HCT116 (cell line): ENCODE results near the gene CYP4F11. TPM values are rescaled to one million over a fixed set of nuclear protein-coding genes. Genes with fewer than 3 reads are reported as not detected.

ENCODE experiments used
- ATAC-seq: fragments of 200-7000 bp; cut with Tn5 transposase; 2 replicates; pipeline ENCODE4 v1.9.1; 2020; ENCODE audit warnings: mild to moderate bottlenecking, moderate library complexity
- BruUV-seq: library from RNA; stranded (reverse); fragments of 400-500 nt; replicated peaks from 2 replicates; lab custom pipeline; 2021; lab: Mats Ljungman, UMichigan
- CTCF ChIA-PET: fragments of 300-600 bp; sonication (Branson Sonifier 250); formaldehyde crosslinking; loops from one replicate; lab custom pipeline; 2021; ENCODE audit warnings: antibody characterized with exemption; lab: Charles Lee
- POLR2A ChIA-PET: fragments of 300-600, 350-600 bp; sonication (Branson Sonifier 250); formaldehyde crosslinking; loops from one replicate; lab custom pipeline; 2021; ENCODE audit warnings: antibody characterized with exemption; lab: Charles Lee
- RAD21 ChIA-PET, 2 experiments: fragments of 300-600 bp; sonication (Branson Sonifier 250); formaldehyde crosslinking; loops; one replicate each; lab custom pipeline; 2023; ENCODE audit warnings: low total read pairs in 2 of 2; ENCODE audit not compliant: uncharacterized antibody in 2 of 2, unreplicated experiment in 2 of 2, low non-redundant PET in 1 of 2; lab: Charles Lee
- DNase-seq: peaks from one replicate; pipeline ENCODE4 v3.0.0-alpha.2; 2010; ENCODE audit warnings: low read depth, low spot score
- H2AFZ ChIP-seq: fragments of 200-600 bp; shearing (Covaris generic), sonication (generic); 2 replicates; pipeline ENCODE4 v1.6.1; 2017; ENCODE audit warnings: low read depth, mixed run types, mixed read lengths, antibody characterized with exemption, low read length; ENCODE audit not compliant: poor library complexity, severe bottlenecking
- H3K27ac ChIP-seq: 2 replicates; pipeline ENCODE4 v1.5.1; 2012; ENCODE audit warnings: low read depth, low read length
- H3K27me3 ChIP-seq: fragments of 200-600 bp; sonication (generic); 2 replicates; pipeline ENCODE4 v1.6.1; 2016; ENCODE audit warnings: mixed run types, low read length, mixed read lengths; ENCODE audit not compliant: insufficient read depth
- H3K36me3 ChIP-seq, 2 experiments: fragments of 200-500 bp in 1 of 2; fragments of 200-600 bp in 1 of 2; sonication (Bioruptor generic) in 1 of 2; sonication (generic) in 1 of 2; 2 replicates each; pipeline versions ENCODE4 v1.5.1 to v1.6.1; 2014 to 2016; ENCODE audit warnings: low read length in 2 of 2, inconsistent platforms in 1 of 2, mixed read lengths in 1 of 2, mixed run types in 1 of 2; ENCODE audit not compliant: insufficient read depth in 2 of 2, control insufficient read depth in 1 of 2
- H3K4me1 ChIP-seq, 2 experiments: fragments of 200-600 bp in 1 of 2; sonication (generic) in 1 of 2; 2 replicates each; pipeline versions ENCODE4 v1.5.1 to v1.6.1; 2012 to 2017; ENCODE audit warnings: low read length in 2 of 2, inconsistent platforms in 1 of 2, mild to moderate bottlenecking in 1 of 2, mixed read lengths in 1 of 2, mixed run types in 1 of 2, moderate library complexity in 1 of 2; ENCODE audit not compliant: insufficient read depth in 2 of 2, control insufficient read depth in 1 of 2
- H3K4me2 ChIP-seq: fragments of 200-600 bp; sonication (generic); 2 replicates; pipeline ENCODE4 v1.6.1; 2017; ENCODE audit warnings: mixed run types, low read length, mixed read lengths
- H3K4me3 ChIP-seq, 2 experiments: fragments of 200-600 bp in 1 of 2; sonication (generic) in 1 of 2; replicated peaks in 1 of 2; 2 replicates each; pipeline ENCODE4 v1.5.1; 2011 to 2016; ENCODE audit warnings: low read length in 2 of 2, control low read depth in 1 of 2, low read depth in 1 of 2, mild to moderate bottlenecking in 1 of 2, mixed read lengths in 1 of 2, mixed run types in 1 of 2
- H3K79me2 ChIP-seq: fragments of 200-600 bp; sonication (generic); 2 replicates; pipeline ENCODE4 v1.6.1; 2017; ENCODE audit warnings: mild to moderate bottlenecking, mixed run types, low read length, moderate library complexity, mixed read lengths; ENCODE audit not compliant: insufficient read depth
- H3K9ac ChIP-seq: fragments of 200-600 bp; sonication (generic); 2 replicates; pipeline ENCODE4 v1.6.1; 2016; ENCODE audit warnings: low read length, mixed read lengths
- H3K9me2 ChIP-seq: fragments of 200-600 bp; sonication (generic), shearing (Covaris generic); 2 replicates; pipeline ENCODE4 v1.6.1; 2017; ENCODE audit warnings: mixed run types, mild to moderate bottlenecking, moderate library complexity; ENCODE audit not compliant: insufficient read depth
- H3K9me3 ChIP-seq, 2 experiments: fragments of 200-500 bp in 1 of 2; fragments of 200-600 bp in 1 of 2; sonication (Bioruptor generic) in 1 of 2; sonication (generic) in 1 of 2; 2 replicates each; pipeline ENCODE4 v1.6.1; 2014 to 2017; ENCODE audit warnings: low read length in 2 of 2, mixed read lengths in 2 of 2, inconsistent platforms in 1 of 2, low read depth in 1 of 2, mild to moderate bottlenecking in 1 of 2, mixed run types in 1 of 2, moderate library complexity in 1 of 2; ENCODE audit not compliant: control insufficient read depth in 1 of 2, insufficient read depth in 1 of 2
- H4K20me1 ChIP-seq: fragments of 200-600 bp; sonication (generic), shearing (Covaris generic); 2 replicates; pipeline ENCODE4 v1.6.1; 2017; ENCODE audit warnings: mixed run types, mild to moderate bottlenecking, moderate library complexity; ENCODE audit not compliant: insufficient read depth
- CBX3 ChIP-seq: IDR thresholded peaks from 2 replicates; pipeline ENCODE4 v1.6.1; 2012; ENCODE audit warnings: low read depth
- CEBPB ChIP-seq: IDR thresholded peaks from 2 replicates; pipeline ENCODE4 v1.6.1; 2012; ENCODE audit warnings: low read depth
- ELF1 ChIP-seq: IDR thresholded peaks from 2 replicates; pipeline ENCODE4 v1.6.1; 2012; ENCODE audit warnings: low read depth, borderline replicate concordance
- FOSL1 ChIP-seq: IDR thresholded peaks from 2 replicates; pipeline ENCODE4 v1.6.1; 2012; ENCODE audit warnings: low read depth
- POLR2AphosphoS5 ChIP-seq: IDR thresholded peaks from 2 replicates; pipeline ENCODE4 v1.6.1; 2011; ENCODE audit warnings: mild to moderate bottlenecking, low read depth, low read length, moderate library complexity
- SP1 ChIP-seq: IDR thresholded peaks from 2 replicates; pipeline ENCODE4 v1.6.1; 2012; ENCODE audit warnings: low read depth
- YY1 ChIP-seq: IDR thresholded peaks from 2 replicates; pipeline ENCODE4 v1.6.1; 2011; ENCODE audit warnings: low read length, low read depth, moderate library complexity, mild to moderate bottlenecking; ENCODE audit not compliant: insufficient replicate concordance; ENCODE audit errors: extremely low read depth
- ZFX ChIP-seq: fragments of 450-650 bp; IDR thresholded peaks from 2 replicates; pipeline ENCODE4 v1.6.1; 2017
- intact Hi-C: fragments of 100-400 bp; cut with micrococcal nuclease; formaldehyde crosslinking; loops from 2 replicates; pipeline ENCODE4 v1.10.0; 2022
- total RNA-seq: library from RNA; stranded (reverse); gene quantifications from one replicate; pipeline ENCODE4 v1.2.1, GENCODE V29; 2021; ENCODE audit not compliant: unreplicated experiment
- TF ChIP-seq, protein P1 (sequence below): IDR thresholded peaks from 2 replicates; pipeline ENCODE4 v1.6.1; 2012
- TF ChIP-seq, protein P2 (sequence below): IDR thresholded peaks from 2 replicates; pipeline ENCODE4 v1.6.1; 2012
- TF ChIP-seq, protein P3 (sequence below): IDR thresholded peaks from 2 replicates; pipeline ENCODE4 v1.6.1; 2011; ENCODE audit warnings: mild to moderate bottlenecking, low read length, moderate library complexity; ENCODE audit not compliant: insufficient replicate concordance; ENCODE audit errors: extremely low read depth

CYP4F11 gene
- total RNA-seq, 1 experiment from 2014 or later, result 17.9 TPM

DNA sequence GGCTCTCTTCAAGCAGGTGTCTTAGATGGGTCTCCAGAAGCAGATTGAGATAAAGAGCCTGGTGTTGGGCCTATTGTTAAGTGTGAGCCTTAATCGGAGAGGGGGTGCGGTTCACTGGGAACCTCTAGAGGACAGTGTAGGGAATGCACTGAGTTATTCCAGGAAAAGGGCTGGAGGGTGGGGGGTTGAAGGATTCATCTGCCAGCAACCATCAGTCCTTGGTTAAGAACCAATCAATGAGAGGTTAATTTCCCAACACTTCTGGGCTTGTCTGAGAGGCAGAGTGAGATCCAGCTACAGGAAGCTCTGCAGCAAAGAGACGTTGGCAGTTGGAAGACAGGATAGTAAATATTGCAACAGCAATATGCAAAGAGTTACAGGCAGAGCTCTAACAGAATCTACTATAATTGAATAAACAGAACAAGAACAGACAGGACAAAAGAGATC is 65.2 kb downstream of the CYP4F11 start (continued):
- TF ChIP-seq, protein P1, sequence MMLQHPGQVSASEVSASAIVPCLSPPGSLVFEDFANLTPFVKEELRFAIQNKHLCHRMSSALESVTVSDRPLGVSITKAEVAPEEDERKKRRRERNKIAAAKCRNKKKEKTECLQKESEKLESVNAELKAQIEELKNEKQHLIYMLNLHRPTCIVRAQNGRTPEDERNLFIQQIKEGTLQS, result no peak
- TF ChIP-seq, protein P2, sequence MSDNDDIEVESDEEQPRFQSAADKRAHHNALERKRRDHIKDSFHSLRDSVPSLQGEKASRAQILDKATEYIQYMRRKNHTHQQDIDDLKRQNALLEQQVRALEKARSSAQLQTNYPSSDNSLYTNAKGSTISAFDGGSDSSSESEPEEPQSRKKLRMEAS, result peak; percentile 19; the same call in 1 of the 2 replicates

DNA sequence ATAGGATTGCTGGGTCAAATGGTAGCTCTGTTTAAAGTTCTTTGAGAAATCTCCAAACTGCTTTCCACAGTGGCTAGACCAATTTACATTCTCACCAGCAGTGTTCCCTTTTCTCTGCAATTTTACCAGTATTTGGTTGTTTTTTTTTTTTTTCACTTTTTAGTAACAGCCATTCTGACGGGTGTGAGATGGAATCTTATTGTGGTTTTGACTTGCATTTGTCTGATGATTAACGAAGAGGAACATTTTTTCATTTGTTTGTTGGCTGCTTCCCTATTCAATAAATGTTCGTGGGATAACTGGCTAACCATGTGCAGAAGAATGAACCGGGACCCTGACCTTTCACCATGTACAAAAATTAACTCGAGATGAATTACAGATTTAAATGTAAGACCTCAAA is 67.7 kb downstream of the CYP4F11 start:
- DNase-seq, result no peak
- no peaks in the 10 kb centered on the region for H3K27me3 ChIP-seq
- H3K4me1 ChIP-seq, result peaks cover 29 to 57% of the 10 kb centered on the region in 2 experiments
- peaks cover 11% of the 10 kb centered on the region for H3K79me2 ChIP-seq
- H2AFZ ChIP-seq, result no peak overlapping the region
- ChIA-PET RAD21 (no interaction called here), POLR2A (no interaction called here), CTCF (no interaction called here)
- H3K4me3 ChIP-seq, result no peak overlapping the region
- no TSS peak for BruUV-seq
- no peaks in the 10 kb centered on the region for H3K9me3 ChIP-seq
- no peak for ATAC-seq
- H4K20me1 ChIP-seq, result no peaks in the 10 kb centered on the region
- TF ChIP-seq, protein P1, result no peak
- TF ChIP-seq CEBPB (no peak), YY1 (no peak), ELF1 (no peak), CBX3 (no peak), SP1 (no peak), FOSL1 (no peak), ZFX (no peak), POLR2AphosphoS5 (no peak)
- TF ChIP-seq, protein P3, sequence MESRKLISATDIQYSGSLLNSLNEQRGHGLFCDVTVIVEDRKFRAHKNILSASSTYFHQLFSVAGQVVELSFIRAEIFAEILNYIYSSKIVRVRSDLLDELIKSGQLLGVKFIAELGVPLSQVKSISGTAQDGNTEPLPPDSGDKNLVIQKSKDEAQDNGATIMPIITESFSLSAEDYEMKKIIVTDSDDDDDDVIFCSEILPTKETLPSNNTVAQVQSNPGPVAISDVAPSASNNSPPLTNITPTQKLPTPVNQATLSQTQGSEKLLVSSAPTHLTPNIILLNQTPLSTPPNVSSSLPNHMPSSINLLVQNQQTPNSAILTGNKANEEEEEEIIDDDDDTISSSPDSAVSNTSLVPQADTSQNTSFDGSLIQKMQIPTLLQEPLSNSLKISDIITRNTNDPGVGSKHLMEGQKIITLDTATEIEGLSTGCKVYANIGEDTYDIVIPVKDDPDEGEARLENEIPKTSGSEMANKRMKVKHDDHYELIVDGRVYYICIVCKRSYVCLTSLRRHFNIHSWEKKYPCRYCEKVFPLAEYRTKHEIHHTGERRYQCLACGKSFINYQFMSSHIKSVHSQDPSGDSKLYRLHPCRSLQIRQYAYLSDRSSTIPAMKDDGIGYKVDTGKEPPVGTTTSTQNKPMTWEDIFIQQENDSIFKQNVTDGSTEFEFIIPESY, result no peak
- H3K27ac ChIP-seq, result no peak overlapping the region
- no peak overlapping the region for H3K9ac ChIP-seq
- no peak overlapping the region for H3K4me2 ChIP-seq
- H3K36me3 ChIP-seq, result no peaks in the 10 kb centered on the region
- intact Hi-C loops, result no loop called here
- H3K9me2 ChIP-seq, result no peaks in the 10 kb centered on the region
